ENCODE data around the gene ZNHIT1.

GRCh38 chr7:101202603-101202918, 15.4 kb upstream of the ZNHIT1 start:
- TF ChIP-seq CTCF (IDR thresholded peaks at IDR 0.05) (no peak), ZFX (IDR thresholded peaks at IDR 0.05; ENCODE audit: borderline replicate concordance) (no peak)
